H1 (cell line): Measurements from ENCODE around the gene SIM2. TPM values are rescaled to one million over a fixed set of nuclear protein-coding genes. Genes with fewer than 3 reads are reported as not detected.

Experiments
- CTCF ChIA-PET: fragments of 300-600 bp; sonication (Branson Sonifier 250); formaldehyde crosslinking; loops from one replicate; lab custom pipeline; 2021; ENCODE audit not compliant: partially characterized antibody; lab: Charles Lee
- POLR2A ChIA-PET: fragments of 300-600 bp; sonication (Branson Sonifier 250); formaldehyde crosslinking; loops from one replicate; lab custom pipeline; 2021; ENCODE audit warnings: inconsistent platforms; ENCODE audit not compliant: partially characterized antibody; lab: Charles Lee
- DNase-seq, 2 experiments: peaks; one replicate each; pipeline versions ENCODE4 v3.0.0 to v3.0.0-alpha.2; 2010 to 2022; ENCODE audit warnings: low spot score in 2 of 2, low read depth in 1 of 2, mixed read lengths in 1 of 2
- FAIRE-seq: peaks from 2 replicates; lab custom pipeline; 2011; peaks lifted over from hg19 to GRCh38; lab: Jason Lieb, UNC
- H2AFZ ChIP-seq: 2 replicates; pipeline ENCODE4 v1.8.1; 2012; ENCODE audit warnings: low read length, inconsistent platforms
- H2AK5ac ChIP-seq: 2 replicates; pipeline ENCODE4 v1.6.1; 2013; ENCODE audit warnings: low read depth, low read length
- H2BK120ac ChIP-seq: replicated peaks from 2 replicates; pipeline ENCODE3; 2013; ENCODE audit warnings: low read depth, low read length, inconsistent platforms
- H2BK12ac ChIP-seq: 2 replicates; pipeline ENCODE4 v1.6.1; 2013; ENCODE audit warnings: low read depth, low read length
- H2BK15ac ChIP-seq: 2 replicates; pipeline ENCODE4 v1.6.1; 2013; ENCODE audit warnings: low read length
- H2BK20ac ChIP-seq: 2 replicates; pipeline ENCODE4 v1.6.1; 2013; ENCODE audit warnings: low read length
- H2BK5ac ChIP-seq: 2 replicates; pipeline ENCODE4 v1.6.1; 2013; ENCODE audit warnings: low read depth, low read length
- H3K14ac ChIP-seq: 2 replicates; pipeline ENCODE4 v1.6.1; 2013; ENCODE audit warnings: inconsistent platforms; ENCODE audit not compliant: insufficient read length
- H3K18ac ChIP-seq: 2 replicates; pipeline ENCODE4 v1.6.1; 2013; ENCODE audit warnings: low read length; ENCODE audit errors: extremely low read depth
- H3K23ac ChIP-seq: 2 replicates; pipeline ENCODE4 v1.6.1; 2013; ENCODE audit warnings: inconsistent platforms; ENCODE audit not compliant: insufficient read length
- H3K23me2 ChIP-seq: 2 replicates; pipeline ENCODE4 v1.6.1; 2013; ENCODE audit warnings: low read depth, low read length
- H3K27ac ChIP-seq: 2 replicates; pipeline ENCODE4 v1.6.1; 2011; ENCODE audit warnings: low read depth, low read length, inconsistent platforms
- H3K27me3 ChIP-seq, 4 experiments: replicated peaks in 1 of 4; 1 replicate in 1 of 4; 2 replicates in 3 of 4; pipeline versions ENCODE4 v1.6.1 to v1.8.1; 2011 to 2013; ENCODE audit warnings: low read length in 3 of 4, mild to moderate bottlenecking in 3 of 4, inconsistent platforms in 2 of 4, mixed read lengths in 2 of 4, moderate library complexity in 1 of 4; ENCODE audit not compliant: control insufficient read depth in 3 of 4, insufficient read depth in 3 of 4; ENCODE audit errors: extremely low read depth in 1 of 4
- H3K36me3 ChIP-seq, 4 experiments: 2 replicates each; pipeline versions ENCODE4 v1.6.1 to v1.8.1; 2011 to 2013; ENCODE audit warnings: mild to moderate bottlenecking in 4 of 4, low read length in 3 of 4, moderate library complexity in 2 of 4, control low read depth in 1 of 4, inconsistent platforms in 1 of 4; ENCODE audit not compliant: insufficient read depth in 4 of 4, control insufficient read depth in 2 of 4
- H3K4ac ChIP-seq: replicated peaks from 2 replicates; pipeline ENCODE3; 2013; ENCODE audit warnings: low read length, low read depth, mixed read lengths, inconsistent platforms; ENCODE audit not compliant: insufficient read length
- H3K4me1 ChIP-seq, 4 experiments: replicated peaks in 1 of 4; 1 replicate in 1 of 4; 2 replicates in 3 of 4; pipeline versions ENCODE4 v1.6.1 to v1.8.1; 2011 to 2013; ENCODE audit warnings: low read length in 3 of 4, inconsistent platforms in 2 of 4, mixed read lengths in 1 of 4; ENCODE audit not compliant: insufficient read depth in 4 of 4, control insufficient read depth in 3 of 4
- H3K4me2 ChIP-seq, 2 experiments: 2 replicates each; pipeline versions ENCODE4 v1.6.1 to v1.8.1; 2011 to 2013; ENCODE audit warnings: low read depth in 2 of 2, low read length in 2 of 2, control low read depth in 1 of 2, inconsistent platforms in 1 of 2, mild to moderate bottlenecking in 1 of 2; ENCODE audit not compliant: insufficient read depth in 1 of 2
- H3K4me3 ChIP-seq, 4 experiments: fragments of 200-600, 300-600 bp in 1 of 4; sonication (generic), shearing (Covaris generic), sonication (Bioruptor Twin) in 1 of 4; 2 replicates each; pipeline versions ENCODE4 v1.5.1 to v1.8.1; 2011 to 2016; ENCODE audit warnings: low read length in 4 of 4, low read depth in 3 of 4, control low read depth in 2 of 4, inconsistent platforms in 2 of 4, mild to moderate bottlenecking in 2 of 4, mixed read lengths in 1 of 4, moderate library complexity in 1 of 4; ENCODE audit not compliant: insufficient read depth in 2 of 4; ENCODE audit errors: extremely low read depth in 1 of 4
- H3K56ac ChIP-seq: replicated peaks from 2 replicates; pipeline ENCODE3; 2013; ENCODE audit warnings: low read depth, mild to moderate bottlenecking, mixed read lengths, low read length, inconsistent platforms; ENCODE audit not compliant: insufficient read length
- H3K79me1 ChIP-seq: 2 replicates; pipeline ENCODE4 v1.6.1; 2013; ENCODE audit warnings: low read depth, low read length, control low read depth
- H3K79me2 ChIP-seq, 2 experiments: 2 replicates each; pipeline versions ENCODE4 v1.6.1 to v1.8.1; 2012 to 2013; ENCODE audit warnings: low read length in 2 of 2, mild to moderate bottlenecking in 2 of 2, inconsistent platforms in 1 of 2; ENCODE audit not compliant: insufficient read depth in 2 of 2, control insufficient read depth in 1 of 2
- H3K9ac ChIP-seq, 4 experiments: replicated peaks in 1 of 4; 1 replicate in 1 of 4; 2 replicates in 3 of 4; pipeline versions ENCODE4 v1.6.1 to v1.8.1; 2011 to 2013; ENCODE audit warnings: low read depth in 3 of 4, low read length in 3 of 4, control low read depth in 2 of 4, mild to moderate bottlenecking in 2 of 4, moderate library complexity in 2 of 4, inconsistent platforms in 1 of 4; ENCODE audit errors: extremely low read depth in 1 of 4
- H3K9me3 ChIP-seq, 2 experiments: 2 replicates each; pipeline versions ENCODE4 v1.6.1 to v1.8.1; 2012 to 2013; ENCODE audit warnings: mild to moderate bottlenecking in 2 of 2, moderate library complexity in 2 of 2, control low read depth in 1 of 2, inconsistent platforms in 1 of 2, low read depth in 1 of 2, low read length in 1 of 2, mixed read lengths in 1 of 2; ENCODE audit not compliant: insufficient read depth in 2 of 2
- H4K20me1 ChIP-seq, 2 experiments: replicated peaks in 1 of 2; 2 replicates each; pipeline versions ENCODE3 to v1.8.1; 2011 to 2013; ENCODE audit warnings: inconsistent platforms in 2 of 2, low read length in 2 of 2, mild to moderate bottlenecking in 1 of 2; ENCODE audit not compliant: insufficient read depth in 2 of 2, control insufficient read depth in 1 of 2
- H4K5ac ChIP-seq: 2 replicates; pipeline ENCODE4 v1.6.1; 2013; ENCODE audit warnings: low read length, low read depth, mixed read lengths, inconsistent platforms; ENCODE audit not compliant: insufficient read length
- H4K8ac ChIP-seq: 2 replicates; pipeline ENCODE4 v1.8.0; 2013; ENCODE audit warnings: mild to moderate bottlenecking, moderate library complexity, low read length, inconsistent platforms; ENCODE audit not compliant: insufficient read depth; ENCODE audit errors: extremely low read depth
- H4K91ac ChIP-seq: replicated peaks from 2 replicates; pipeline ENCODE3; 2013; ENCODE audit warnings: low read length, mixed read lengths, inconsistent platforms; ENCODE audit not compliant: insufficient read length
- CBX8 ChIP-seq: fragments of 300-800, 300-1000 bp; sonication (generic); IDR thresholded peaks from 2 replicates; pipeline ENCODE4 v1.7.1; 2016; ENCODE audit warnings: low read depth, low read length, borderline replicate concordance
- CEBPB ChIP-seq: IDR thresholded peaks from 2 replicates; pipeline ENCODE4 v1.6.1; 2012; ENCODE audit warnings: low read depth, low read length
- EZH2 ChIP-seq: fragments of 200-600 bp; sonication (generic); IDR thresholded peaks from 2 replicates; pipeline ENCODE4 v1.7.1; 2012; ENCODE audit warnings: low read depth, mild to moderate bottlenecking, moderate library complexity, low read length, inconsistent platforms; ENCODE audit not compliant: severe bottlenecking
- GTF2F1 ChIP-seq: IDR thresholded peaks from 2 replicates; pipeline ENCODE4 v1.6.1; 2012; ENCODE audit warnings: low read depth, low read length, improper control_type of control experiment, borderline replicate concordance
- RNF2 ChIP-seq: fragments of 200-900, 300-1000 bp; sonication (generic); IDR thresholded peaks from 2 replicates; pipeline ENCODE4 v1.7.1; 2016; ENCODE audit warnings: borderline replicate concordance, low read depth, mild to moderate bottlenecking, antibody characterized with exemption, low read length; ENCODE audit not compliant: poor library complexity, severe bottlenecking; ENCODE audit errors: missing control alignments
- SIN3A ChIP-seq, 2 experiments: IDR thresholded peaks in 1 of 2; conservative IDR thresholded peaks in 1 of 2; 2 replicates each; pipeline ENCODE4 v1.6.1; 2011 to 2012; ENCODE audit warnings: low read length in 2 of 2, improper control_type of control experiment in 1 of 2, low read depth in 1 of 2, mild to moderate bottlenecking in 1 of 2
- SUZ12 ChIP-seq: fragments of 200-600 bp; sonication (generic); IDR thresholded peaks from 2 replicates; pipeline ENCODE4 v1.6.1; 2012; ENCODE audit warnings: mild to moderate bottlenecking, inconsistent platforms, low read length, moderate library complexity, mixed read lengths
- WGBS, 2 experiments: shearing (Covaris generic) in 1 of 2; methylation state at CpG; one replicate each; pipeline versions ENCODE4 v1.1.6 to v1.1.7; 2013 to 2015; ENCODE audit warnings: low lambda C conversion rate in 2 of 2, mixed read lengths in 2 of 2, inconsistent platforms in 1 of 2, low coverage in 1 of 2, missing lambda C conversion rate in 1 of 2; ENCODE audit not compliant: insufficient replicate concordance in 2 of 2, insufficient coverage in 1 of 2, insufficient read length in 1 of 2; ENCODE audit errors: extremely low coverage in 1 of 2, missing lambda C conversion rate in 1 of 2; 5-methylcytosine and 5-hydroxymethylcytosine counted together
- polyA plus RNA-seq, 7 experiments: library from polyadenylated mRNA; depleted of rRNA in 3 of 7; stranded (reverse) in 5 of 7; unstranded in 2 of 7; fragments of >200 nt in 5 of 7; fragments of 200-250 nt in 2 of 7; gene quantifications; 1 replicate in 5 of 7; 2 replicates in 1 of 7; 4 replicates in 1 of 7; pipeline versions ENCODE4 v1.2.1 to v1.2.3, GENCODE V29; 2011 to 2013; ENCODE audit warnings: missing spikeins in 2 of 7, mixed read lengths in 2 of 7
- total RNA-seq: library from RNA; stranded (reverse); fragmentation: NEBNext Ultra II Directional; extraction: Animal tissue kit (Norgen Biotek cat#: 25700); gene quantifications from 2 replicates; pipeline ENCODE4 v1.2.1, GENCODE V29; 2021
- TF ChIP-seq, protein P1 (sequence below): IDR thresholded peaks from 2 replicates; pipeline ENCODE4 v1.6.1; 2012; ENCODE audit warnings: inconsistent platforms
- TF ChIP-seq, protein P2 (sequence below): IDR thresholded peaks from 2 replicates; pipeline ENCODE4 v1.6.1; 2011; ENCODE audit warnings: low read length, improper control_type of control experiment

SIM2 gene
- total and polyA plus RNA-seq, 2 of the 8 experiments (the other 6 are each of a cell fraction or from before 2014, with no cell fraction given) = 0.05 to 0.26 TPM

DNA sequence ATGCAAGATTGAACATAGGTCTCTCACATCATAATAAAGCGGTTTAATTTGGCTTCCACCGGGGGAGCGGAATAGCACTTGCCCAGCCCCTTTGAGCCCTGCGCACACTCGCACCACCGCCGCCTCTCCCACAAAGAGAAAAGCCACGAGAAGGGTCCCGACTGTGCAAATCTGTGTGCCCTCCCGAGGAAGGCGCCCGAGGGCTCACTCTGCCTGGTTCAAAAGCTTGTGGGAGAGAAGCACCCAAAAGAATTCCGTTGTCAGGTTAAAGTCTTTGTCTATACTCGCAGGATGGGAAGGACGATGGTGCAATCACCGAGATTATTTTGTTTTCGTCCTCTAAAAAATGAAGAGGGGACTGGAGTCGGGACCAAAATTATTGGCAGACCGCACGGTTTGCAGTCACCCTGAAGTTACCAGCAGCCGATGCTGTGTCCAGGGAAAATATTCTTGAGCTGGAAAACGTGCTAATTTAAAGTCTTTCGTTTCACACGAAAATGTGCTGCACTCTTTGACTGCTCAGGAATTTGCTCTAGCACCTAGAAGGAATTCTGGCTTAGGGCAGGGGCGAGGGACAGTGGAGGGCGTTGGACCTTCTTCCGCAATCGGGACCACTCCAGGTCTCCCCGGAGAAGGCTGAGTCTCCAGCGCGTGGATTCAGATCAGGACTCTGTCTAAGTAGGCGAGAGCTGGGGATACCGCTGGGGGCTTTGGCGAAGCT, 6.6 kb upstream of the SIM2 start:
- Histone ChIP-seq H4K20me1 (peaks cover 18 to 26% of the 10 kb centered on the region in 2 experiments), H3K14ac (no peak overlapping the region), H3K4me2 (peak overlapping the region; percentile 55 to 66), H3K36me3 (no peaks in the 10 kb centered on the region), H4K91ac (no peak overlapping the region), H3K4me1 (peaks cover 5 to 25% (median 14%) of the 10 kb centered on the region in 4 experiments; a peak in 6 of 7 replicates), H3K79me1 (no peaks in the 10 kb centered on the region), H3K9me3 (no peaks in the 10 kb centered on the region), H3K56ac (no peak overlapping the region), H3K79me2 (no peaks in the 10 kb centered on the region), H4K8ac (no peak overlapping the region), H3K27me3 (peaks cover 78 to 82% (median 81%) of the 10 kb centered on the region in 4 experiments)
- peak in 1 of 2 experiments; percentile 60 for DNase-seq
- WGBS, 2 experiments = 8% methylated on average over 29 of the region's 34 CpGs; no CpG with 5 or more reads in 1 of the 2 experiments
- TF ChIP-seq, protein P1, sequence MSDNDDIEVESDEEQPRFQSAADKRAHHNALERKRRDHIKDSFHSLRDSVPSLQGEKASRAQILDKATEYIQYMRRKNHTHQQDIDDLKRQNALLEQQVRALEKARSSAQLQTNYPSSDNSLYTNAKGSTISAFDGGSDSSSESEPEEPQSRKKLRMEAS = no peak
- no peak for TF ChIP-seq GTF2F1
- TF ChIP-seq, protein P2, sequence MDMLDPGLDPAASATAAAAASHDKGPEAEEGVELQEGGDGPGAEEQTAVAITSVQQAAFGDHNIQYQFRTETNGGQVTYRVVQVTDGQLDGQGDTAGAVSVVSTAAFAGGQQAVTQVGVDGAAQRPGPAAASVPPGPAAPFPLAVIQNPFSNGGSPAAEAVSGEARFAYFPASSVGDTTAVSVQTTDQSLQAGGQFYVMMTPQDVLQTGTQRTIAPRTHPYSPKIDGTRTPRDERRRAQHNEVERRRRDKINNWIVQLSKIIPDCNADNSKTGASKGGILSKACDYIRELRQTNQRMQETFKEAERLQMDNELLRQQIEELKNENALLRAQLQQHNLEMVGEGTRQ = no peak
- TF ChIP-seq EZH2 = peak; percentile 92
- TF ChIP-seq CBX8 = peak; percentile 58; the same call in 1 of the 2 replicates
- TF ChIP-seq SIN3A (conservative IDR thresholded peaks at IDR 0.05 in 1 of 2, IDR thresholded peaks at IDR 0.05 in 1 of 2; ENCODE audit: low read depth in 1 of 2, low read length in 2 of 2) = no peak
- TF ChIP-seq RNF2 = peak; percentile 99
- peak; percentile 38; the same call in 1 of the 2 replicates for TF ChIP-seq CEBPB
- peak; percentile 95 for TF ChIP-seq SUZ12
- TF ChIP-seq, all 59 proteins: peak for 5
- Histone ChIP-seq H3K23ac (no peak overlapping the region), H3K23me2 (no peaks in the 10 kb centered on the region; the same call in 1 of the 2 replicates), H2BK5ac (no peak overlapping the region), H2AFZ (no peak overlapping the region), H3K9ac (no peak overlapping the region), H2BK20ac (no peak overlapping the region), H3K4ac (no peak overlapping the region), H3K4me3 (peak overlapping the region in 1 of 4 experiments; percentile 54; a peak in 2 of 8 replicates), H3K27ac (no peak overlapping the region), H4K5ac (no peak overlapping the region), H2AK5ac (no peak overlapping the region), H2BK120ac (no peak overlapping the region), H2BK15ac (no peak overlapping the region), H2BK12ac (no peak overlapping the region), H3K18ac (no peak overlapping the region)
- FAIRE-seq = no peak
- CTCF ChIA-PET = interaction anchor here (0.5 to 3.3 kb wide), 25 partner anchors 11 to 273 kb away, joined by 3 to 19 read pairs (median 4); no protein-coding TSS in a partner anchor
- POLR2A ChIA-PET = interaction anchor here (1.4 to 2.5 kb wide), 4 partner anchors 9 to 19 kb away, joined by 3 to 12 read pairs (median 7); no protein-coding TSS in a partner anchor
